Umbilical cord (tissue), 2 donors: ENCODE results near the gene SHFL. TPM values are rescaled to one million over a fixed set of nuclear protein-coding genes. Genes with fewer than 3 reads are reported as not detected.

ENCODE experiments used
- DNase-seq: peaks from one replicate; pipeline ENCODE4 v3.0.0-alpha.2; 2015; ENCODE audit warnings: low spot score
- total RNA-seq: library from RNA; depleted of rRNA; stranded (reverse); fragments of >200 nt; gene quantifications from one replicate; pipeline ENCODE4 v1.2.3, GENCODE V29; 2014; ENCODE audit warnings: low replicate concordance; ENCODE audit not compliant: insufficient read depth

SHFL gene
- total RNA-seq: 16.9 TPM

DNA sequence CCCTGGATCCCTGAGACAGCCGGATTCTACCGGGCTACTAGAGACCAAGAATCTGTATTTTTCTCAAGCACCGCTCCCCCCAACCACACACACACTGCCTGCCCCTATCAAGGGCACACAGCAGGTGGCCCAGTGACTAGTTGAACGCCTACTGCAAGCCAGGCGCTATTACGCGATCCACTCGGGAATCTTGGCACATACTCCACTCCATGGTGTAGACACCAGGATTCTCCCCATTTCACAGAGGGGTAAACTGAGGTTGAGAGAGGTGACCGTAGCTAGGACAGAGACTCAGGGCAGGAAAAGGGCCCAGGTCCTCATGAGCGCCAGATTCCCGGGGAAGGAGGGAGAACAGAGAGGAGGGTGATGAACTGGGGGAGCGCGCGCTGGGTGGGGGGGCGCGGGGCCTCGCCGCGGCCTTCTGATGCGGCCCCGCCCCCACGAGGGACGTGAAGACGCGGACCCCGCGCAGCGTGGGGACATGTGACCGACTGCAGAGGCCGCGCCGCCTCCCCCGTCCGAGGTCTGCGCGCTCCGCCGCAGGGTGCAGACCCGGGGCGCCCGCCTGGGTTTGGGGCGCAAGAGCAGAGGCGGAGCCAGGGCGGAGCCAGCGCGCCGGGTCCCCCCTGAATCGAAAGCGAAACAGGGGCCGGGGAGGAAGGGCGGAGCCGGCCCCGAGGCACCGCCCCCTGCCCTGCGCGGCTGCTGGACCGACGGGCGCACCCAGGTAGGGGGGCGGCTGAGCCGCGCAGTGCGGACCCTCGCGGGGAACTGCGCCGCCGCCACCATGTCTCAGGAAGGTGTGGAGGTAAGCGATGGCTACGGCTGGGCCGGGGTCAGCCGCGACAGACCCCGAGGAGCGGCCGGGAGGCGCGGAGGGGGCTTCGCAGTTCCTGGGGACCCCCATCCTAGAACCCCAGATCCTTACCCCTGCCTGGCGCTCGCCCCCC, at the start of gene SHFL:
TSS of gene SHFL (plus strand) at position 677 of the 950 bp plus-strand sequence. CDS start at position 788, 111 bp downstream.
- DNase-seq: peak; percentile 63

DNA sequence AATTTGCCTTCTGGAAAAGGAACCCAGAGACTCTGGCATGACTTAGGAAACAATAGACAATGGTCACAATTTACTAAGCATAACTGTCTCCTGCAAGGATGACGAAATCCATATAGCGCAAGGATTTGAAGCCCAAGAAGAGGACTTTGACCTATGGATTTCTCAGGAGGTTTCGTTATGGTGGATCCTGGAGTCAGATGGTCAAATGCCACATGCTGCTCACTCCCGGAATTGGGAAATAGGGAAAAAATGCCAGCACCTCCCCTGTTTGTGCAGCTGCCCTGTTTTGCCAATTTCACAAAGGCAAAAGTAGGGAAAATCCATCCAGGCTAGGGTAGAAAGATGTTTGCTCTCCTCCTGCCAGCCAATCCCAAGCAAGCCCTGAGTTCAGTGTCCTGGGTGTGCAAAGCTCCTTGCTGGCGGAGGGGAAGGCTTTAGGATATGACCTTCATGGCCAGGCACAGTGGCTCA, 49.5 kb upstream of the SHFL start:
- DNase-seq: no peak

DNA sequence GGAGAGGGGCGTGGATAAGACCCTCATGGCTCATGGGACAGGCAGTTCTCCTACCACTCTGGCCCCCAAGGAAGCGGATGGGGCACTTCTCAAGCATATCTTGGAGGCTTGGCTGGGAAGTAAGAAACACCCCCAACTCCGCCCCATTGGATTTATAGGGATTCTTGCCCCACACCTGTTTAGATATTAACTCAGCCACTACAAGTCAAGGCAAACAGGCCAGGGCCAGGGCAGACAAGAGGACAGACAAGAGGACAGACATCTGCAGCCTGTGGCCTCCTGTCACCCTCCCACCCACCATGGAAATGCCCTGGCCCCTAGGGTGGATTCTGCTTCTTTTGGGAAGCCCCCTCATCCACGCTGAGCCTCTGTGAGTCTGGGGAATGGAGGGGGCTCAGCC, 48.8 kb upstream of the SHFL start:
- DNase-seq: no peak

DNA sequence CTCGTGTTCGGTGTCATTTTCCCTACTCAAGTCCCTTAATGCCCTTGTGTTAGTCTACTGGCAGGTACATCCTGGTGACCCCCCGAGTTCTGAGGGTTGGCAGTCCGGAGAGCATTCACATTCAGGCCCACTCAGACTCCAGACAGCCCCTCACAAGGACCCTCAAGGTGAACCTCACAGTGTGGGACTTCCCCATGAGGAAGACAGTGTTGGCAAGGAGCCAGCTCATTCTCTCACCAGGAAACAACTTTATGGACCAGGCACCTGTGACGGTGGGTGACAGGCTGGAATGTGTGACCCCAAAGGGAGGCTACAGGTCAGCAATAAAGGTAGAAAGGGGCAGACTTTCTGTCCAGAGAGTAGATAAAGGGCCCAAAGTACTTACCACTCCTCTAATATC, 48.3 kb upstream of the SHFL start:
- no peak for DNase-seq

DNA sequence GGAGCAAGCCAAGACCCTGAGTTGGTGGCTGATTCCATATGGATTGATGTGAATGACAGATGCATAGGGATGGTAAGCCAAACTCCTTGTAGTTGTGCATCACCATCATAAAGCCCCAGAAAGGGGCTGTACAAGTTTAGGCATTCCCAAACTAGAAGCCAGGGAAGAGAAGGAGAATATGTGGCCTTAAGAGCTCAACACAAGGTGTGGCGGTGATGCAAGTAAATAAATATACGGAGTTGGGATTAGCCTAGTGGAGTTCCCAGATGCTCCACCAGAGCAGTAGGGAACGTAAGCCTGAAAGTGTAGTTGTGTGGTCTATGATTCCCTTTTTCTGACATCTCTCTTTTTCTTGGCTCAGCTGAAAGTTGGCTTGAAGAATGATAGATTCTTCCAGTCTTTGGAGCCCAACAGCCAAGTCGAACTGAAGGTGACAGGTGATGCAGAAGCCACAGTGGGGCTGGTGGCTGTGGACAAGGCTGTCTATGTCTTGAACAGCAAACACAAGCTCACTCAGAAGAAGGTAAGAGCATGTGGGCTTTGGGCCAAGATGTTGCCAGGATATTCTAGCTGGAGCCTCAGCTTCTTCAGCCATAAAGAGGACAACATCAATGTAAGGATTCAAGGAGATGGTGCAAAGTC, 42.7 kb upstream of the SHFL start:
- DNase-seq: no peak

DNA sequence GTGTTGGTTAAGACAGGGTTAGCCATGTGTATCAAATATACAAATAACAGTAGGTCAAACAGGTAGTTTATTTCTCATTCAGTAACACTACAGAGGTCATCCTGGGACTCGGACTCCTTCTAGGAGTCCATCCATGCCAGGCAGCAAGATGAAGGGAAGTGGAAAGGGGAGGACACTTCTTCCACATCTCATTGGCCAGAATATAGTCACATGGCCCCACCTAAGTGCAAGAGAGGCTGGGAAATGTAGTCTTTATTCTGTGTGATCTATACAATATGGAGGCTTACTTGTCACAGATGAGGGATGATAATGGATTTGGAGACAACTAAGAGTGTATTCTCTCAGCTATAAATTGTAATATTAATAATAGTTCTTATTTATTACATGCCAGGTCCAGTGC, 41.7 kb upstream of the SHFL start:
- DNase-seq: no peak

DNA sequence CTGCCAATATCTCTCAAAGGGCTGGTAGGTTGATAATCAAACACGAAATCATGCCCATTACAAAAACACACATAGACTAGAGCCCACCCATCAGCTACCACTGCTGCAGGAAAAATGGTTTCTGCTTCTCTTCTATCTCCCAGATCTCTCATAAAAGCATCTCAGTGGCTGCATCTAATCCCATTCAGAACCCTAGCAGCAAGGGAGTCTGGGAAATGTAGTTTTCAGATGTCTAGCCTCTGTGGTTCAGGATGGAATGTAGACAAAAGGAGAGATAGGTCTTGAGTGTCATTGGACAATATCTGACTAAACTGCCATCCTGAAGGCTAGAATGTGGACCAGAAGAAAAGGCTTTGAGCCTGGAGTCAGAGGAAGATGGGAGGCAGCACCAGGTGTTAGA, 40.7 kb upstream of the SHFL start:
- DNase-seq: no peak

DNA sequence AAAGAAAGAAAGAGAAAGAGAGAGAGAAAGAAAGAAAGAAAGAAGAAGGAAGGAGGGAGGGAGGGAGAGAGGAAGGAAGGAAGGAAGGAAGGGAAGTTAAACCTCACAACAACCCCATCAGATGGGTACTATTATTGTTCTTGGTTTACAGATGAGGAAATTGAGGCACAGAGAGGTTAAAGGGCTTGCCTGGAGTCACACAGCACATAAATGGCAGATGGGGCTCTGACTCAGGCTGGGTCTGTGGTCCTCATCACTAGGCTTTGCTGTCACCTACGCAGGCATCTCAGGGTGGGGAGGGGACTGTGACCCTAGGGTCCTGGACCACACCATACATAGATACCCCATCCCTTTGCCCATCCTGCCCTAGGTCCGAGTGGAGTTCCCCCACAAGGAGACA, 36.5 kb upstream of the SHFL start:
- DNase-seq: no peak

DNA sequence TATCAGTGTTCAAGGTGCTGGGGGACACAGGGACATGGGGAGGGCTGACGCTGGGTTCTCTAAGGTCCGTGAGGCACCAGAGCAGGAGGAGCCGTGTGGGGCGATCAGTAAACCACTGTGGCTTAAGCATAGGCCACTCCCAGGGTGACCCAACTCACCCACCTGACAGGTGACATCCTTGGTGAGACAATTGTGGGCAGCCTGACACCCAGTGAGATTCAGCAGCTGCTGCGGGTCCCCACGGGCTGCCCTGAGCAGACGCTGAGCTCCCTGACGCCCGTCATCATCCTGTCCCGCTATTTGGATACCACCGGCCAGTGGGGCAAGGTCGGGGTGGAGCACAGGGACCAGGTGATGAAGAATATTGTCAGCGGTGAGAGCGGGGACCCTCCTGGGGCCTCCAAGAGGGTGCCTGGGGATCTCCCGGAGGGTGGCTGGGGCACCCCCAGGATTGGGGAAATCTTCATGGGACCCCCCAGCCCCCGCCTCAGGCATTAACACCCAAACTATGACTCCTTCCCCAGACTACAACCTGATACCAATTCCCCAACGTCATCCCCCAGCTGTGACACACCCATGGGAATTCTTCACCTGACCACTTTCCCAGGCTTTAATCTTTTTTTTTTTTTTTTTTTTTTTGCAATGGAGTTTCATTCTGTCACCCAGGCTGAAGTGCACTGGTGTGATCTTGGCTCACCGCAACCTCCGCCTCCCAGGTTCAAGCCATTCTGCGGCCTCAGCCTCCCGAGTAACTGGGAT, 33.3 kb upstream of the SHFL start:
- no peak for DNase-seq

DNA sequence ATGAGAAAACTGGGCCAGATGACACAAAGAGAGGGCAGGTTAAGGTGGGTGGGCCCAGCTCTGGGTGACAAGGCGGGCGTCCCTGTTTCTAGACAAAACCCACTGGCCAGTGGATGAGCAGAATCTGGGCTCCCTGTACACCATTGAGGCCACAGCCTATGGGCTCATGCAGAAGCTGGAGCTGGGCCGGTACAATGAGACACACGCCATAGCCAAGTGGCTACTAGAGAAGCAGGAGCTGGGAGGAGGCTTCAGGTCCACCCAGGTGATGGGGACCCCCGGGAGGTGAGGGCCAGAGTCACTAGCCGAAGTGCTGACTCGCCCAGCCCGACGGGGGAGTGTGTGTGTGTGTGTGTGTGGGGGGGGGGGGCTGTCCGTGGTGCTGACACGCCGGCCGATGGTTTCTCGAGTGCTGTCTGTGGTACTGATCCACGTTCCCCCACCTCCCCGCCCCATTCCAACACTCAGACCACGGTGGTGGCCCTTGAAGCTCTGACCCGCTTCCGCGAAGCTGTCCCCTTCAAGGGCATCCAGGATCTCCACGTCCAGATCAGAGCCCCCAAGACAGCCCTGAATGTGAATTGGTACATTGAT, 24.3 kb upstream of the SHFL start:
- no peak for DNase-seq

DNA sequence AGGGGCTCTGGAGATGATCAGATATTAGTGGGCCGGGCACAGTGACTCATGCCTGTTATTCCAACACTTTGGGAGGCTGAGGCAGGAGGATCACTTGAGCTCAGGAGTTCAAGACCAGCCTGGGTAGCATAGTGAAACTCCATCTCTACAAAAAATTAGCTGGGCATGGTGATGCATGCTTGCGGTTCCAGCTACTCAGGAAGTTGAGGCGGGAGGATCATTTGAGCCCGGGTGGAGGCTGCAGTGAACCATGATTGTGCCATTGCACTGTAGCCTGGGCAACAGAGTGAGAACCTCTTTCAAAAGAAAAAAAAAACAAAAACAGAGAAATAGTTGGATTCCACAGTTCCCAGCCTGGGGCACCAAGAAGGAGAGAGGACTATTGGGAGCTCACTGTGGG, 17.9 kb upstream of the SHFL start:
- DNase-seq: no peak

DNA sequence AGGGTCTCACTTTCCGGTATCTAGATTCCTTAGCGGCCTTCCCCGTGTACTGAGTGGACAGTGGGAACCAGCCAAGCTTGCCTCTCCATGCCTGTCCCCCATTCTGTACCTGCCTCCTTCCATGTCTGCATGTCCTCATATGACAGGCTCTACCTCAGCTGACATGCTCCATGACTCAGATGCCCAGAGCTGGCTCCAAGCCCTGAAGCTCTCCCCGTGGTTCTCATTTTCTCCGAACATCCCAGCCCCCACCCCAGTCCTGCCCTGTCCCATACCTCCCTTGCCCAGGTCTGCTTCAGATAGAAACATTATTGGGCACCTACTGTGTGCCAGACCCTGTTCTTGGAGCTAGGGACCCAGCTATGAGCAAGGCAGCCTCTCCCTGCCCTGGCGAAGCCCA, 17.1 kb upstream of the SHFL start:
- no peak for DNase-seq

DNA sequence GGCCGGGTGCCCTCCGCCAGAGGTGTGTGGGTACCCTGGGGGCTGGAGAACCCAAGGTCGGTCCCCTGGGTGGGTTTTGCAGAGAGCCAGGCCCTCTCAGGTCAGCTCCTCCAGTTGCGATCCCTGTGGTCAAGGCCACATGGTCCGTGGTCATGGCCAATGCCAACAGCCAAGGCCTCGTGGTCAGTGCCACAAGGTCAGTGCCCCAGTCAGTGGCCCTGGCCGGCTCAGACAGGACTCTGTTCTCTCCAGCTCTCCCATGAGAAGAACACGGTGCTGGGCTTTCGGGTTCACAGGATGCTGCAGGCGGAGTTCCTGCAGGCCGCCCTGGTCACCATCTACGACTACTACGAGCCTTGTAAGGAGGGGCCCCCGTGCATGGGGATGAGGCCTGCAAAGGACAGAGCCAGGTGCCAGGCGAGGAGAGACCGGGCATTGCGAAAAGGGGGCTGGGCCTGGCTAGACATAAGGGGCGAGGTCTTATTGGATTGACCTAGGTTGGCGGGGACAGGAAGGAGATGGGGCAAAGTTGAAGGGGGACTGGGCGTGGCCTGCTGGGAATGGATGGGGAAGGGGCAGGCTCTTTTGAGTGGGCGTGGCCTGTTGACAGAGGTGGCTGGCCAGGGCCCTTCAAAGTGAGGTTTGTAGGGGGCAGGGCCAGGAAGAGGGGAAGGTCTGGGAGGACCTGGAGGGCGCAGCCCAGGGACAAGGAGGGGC, 15.2 kb upstream of the SHFL start:
- no peak for DNase-seq

DNA sequence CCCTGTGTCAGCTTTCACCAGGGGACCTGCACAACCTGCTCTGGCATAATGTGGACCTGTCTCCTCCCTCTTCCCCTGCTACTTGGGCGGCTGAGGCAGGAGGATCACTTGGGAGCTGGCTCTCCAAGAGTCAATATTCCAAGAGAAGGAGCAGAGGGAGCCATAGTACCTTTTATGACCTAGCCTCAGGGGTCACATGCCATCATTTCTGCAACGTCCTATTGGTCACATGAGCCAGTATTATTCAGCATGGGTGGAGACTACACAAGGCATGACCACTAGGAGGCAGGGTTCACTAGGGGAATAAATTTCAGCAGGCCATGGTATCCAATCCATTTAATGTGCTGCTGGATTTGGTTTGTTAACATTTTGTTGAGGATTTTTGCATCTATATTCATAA, 12.0 kb upstream of the SHFL start:
- DNase-seq: no peak

DNA sequence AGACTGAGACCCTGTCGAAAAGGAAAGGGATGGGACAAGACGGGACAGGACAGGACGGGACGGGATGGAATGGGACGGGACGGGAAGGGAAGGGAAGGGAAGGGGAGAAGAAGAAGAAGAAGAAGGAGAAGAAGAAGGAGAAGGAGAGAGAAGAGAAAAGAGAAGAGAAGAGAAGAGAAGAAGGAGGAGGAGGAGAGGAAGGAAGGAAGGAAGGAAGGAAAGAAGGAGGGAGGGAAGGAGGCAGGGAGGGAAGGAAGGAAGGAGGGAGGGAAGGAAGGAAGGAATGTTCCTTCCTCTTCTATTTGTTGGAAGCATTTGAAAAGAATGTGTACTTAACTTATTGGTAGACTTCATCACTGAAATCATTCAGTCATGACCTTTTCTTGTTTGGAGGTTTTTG, 9.6 kb upstream of the SHFL start:
- no peak for DNase-seq

DNA sequence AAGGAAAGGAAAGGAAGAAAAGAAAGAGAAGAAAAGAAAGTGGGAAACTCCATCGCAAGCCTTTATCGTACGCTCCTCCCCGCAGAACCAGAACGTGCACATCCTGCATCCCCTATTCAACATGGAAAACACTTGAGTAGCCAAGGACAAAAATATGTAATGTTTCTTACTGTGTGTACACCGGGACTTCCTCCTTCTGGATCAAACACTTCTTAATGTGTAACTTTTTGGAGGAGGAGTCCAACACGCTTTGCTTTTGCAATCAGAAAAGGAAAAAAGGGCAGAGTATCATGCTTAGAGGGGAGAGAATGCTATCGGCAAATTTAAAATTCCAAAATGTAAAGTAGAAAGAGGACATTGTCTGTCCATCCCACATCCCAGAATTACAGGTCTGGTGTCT, 7.8 kb upstream of the SHFL start:
- DNase-seq: no peak

DNA sequence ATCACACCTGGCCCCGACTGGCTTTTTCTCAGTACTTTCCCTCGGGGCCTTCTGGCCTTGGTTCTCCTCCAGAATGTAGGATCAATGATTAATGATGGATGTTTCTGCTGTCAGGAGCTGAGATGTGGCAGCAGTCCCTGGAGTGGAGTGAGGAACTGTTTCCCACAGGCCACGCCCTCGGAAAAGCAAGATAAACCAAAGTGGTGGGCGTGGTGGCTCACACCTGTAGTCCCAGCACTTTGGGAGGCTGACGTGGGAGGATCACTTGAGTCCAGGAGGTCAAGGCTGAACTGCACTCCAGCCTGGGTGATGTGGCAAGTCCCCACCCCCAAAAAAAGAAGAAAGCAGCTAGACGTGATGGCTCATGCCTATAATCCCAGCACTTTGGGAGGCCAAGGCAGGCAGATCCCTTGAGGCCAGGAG, 7.1 kb upstream of the SHFL start:
- DNase-seq: no peak

DNA sequence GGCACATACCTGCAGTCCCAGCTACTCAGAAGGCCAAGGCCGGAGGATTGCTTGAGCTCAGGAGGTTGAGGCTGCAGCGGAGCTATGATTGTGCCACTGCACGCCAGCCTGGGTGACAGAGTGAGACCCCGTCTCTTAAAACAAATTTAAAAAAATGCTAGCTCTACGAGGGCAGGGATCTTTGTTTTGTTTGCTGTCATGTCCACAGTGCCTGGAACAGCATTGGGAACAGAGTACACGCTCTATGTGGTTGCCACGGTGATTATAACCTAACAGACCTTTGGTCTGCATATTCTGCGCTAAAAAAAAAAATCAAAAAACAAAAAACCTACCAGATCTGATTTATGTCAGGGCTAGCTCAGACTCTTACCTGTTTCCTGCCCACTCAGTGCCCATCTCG, 2.2 kb upstream of the SHFL start:
- no peak for DNase-seq

DNA sequence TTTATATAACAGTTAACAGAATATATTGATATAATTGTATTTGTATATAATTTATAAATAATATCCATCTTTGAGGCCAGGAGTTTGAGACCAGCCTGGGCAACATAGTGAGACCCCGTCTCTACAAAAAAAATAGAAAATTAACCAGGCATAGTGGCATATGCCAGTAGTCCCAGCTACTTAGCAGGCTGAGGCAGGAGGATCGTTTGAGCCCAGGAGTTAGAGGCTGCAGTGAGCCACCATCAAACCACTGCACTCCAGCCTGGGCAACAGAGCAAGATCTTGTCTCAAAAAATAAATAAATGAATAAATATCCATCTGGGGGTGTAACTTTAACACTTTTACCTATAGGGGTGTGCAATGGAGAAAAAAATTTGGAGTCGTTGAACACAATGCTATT, 1.3 kb upstream of the SHFL start:
- no peak for DNase-seq

DNA sequence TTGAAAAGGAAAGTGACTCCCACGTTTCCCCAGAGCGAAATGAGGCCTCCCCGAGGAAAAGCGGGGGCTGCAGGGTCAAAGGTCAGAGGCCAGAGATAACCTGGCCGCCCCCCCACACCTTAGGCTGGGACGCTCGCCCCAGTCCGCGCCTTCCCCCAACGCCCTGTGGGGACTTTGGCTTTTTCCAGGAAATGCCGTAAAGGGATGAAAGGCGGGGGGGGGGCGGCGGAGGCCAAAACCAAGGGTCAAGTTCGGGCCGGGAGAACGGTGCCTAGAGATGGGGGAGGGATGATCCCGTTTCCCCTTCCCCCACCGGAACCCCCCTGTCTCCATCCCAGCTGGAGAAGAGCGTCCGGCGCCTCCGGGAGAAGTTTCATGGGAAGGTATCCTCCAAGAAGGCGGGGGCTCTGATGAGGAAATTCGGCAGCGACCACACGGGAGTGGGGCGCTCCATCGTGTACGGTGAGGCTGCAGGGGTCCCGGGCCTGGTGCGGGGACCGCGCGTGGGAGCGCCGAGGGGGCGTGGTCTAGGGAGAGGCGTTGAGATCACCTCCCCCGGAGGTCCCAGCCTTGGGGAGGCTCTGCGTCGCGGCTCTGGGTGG, 575 bp downstream of the SHFL start:
- no peak for DNase-seq
